ENCODE measurements around the gene NMT1.
A peak's percentile ranks its signal among the peaks of the same experiment; 100 is the strongest.

- peak; percentile 32; the same call in 1 of the 2 replicates for TF ChIP-seq CTCF (IDR thresholded peaks at IDR 0.05; ENCODE audit: low read length)
- TF ChIP-seq EZH2 (optimal IDR thresholded peaks at IDR 0.05; ENCODE audit: low read depth, low read length) = no peak
- TF ChIP-seq EZH2phosphoT487 (IDR thresholded peaks at IDR 0.05; ENCODE audit: low read length) = no peak
These were observed 44.3 kb upstream of the NMT1 start for GRCh38 chr17:45016823-45017222.

Data from MM.1S (cell line).